Amniotic epithelial cell (primary cell): ENCODE measurements around the gene OTX2.

Source experiments
- DNase-seq: peaks from one replicate; pipeline ENCODE4 v3.0.0-alpha.2; 2010; ENCODE audit warnings: low read depth

OTX2 gene

DNA sequence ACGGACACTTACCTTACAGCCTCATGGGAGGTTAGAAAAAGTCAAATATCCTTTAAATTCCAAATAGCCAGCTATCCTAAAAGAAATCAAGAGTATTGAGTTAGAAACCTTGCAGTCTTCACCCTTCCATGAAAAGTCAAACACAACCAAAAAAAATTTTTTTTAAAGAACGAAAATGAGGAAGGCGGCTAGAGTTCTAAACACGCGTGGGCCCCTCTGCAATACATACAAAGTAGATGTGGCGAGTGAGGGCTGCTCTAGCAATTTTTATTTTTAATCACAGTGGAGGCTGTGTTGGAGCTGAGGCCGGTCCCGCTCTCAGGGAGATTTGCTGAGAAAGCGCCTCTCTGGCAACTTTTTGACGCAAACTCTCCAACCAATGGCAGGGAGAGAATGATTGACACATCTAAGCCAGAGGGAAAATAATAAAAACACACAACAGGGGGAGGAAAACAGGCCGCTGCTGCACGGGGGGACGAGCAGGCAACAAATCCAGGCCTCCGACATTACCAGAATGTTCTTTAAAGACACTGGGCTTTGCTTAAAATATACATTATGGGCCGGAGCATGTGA, at the start of gene OTX2:
Gene OTX2, minus strand, starts transcription at position 333 of the 573 bp plus-strand sequence. CDS start 5,023 bp downstream, outside the sequence.
- no peak for DNase-seq

DNA sequence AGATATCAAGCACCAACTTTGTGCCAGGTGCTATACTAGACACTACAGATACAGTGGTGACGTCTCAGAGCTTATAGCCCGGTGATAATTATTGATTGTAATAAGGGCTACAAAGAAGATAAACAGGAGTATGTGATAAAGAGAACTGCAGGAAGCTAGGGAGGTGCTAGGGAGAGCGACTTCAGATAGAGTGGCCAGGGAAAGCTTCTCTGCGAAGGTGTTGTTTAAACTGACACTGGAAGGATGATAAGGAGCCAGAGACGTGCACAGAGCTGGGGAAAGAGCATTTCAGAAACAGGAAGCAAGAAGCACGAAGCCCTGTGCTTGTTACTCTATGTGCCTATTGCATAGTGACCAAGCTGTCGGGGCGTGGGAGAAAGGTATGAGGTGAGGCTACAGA, 48.1 kb upstream of the OTX2 start:
- DNase-seq: no peak

DNA sequence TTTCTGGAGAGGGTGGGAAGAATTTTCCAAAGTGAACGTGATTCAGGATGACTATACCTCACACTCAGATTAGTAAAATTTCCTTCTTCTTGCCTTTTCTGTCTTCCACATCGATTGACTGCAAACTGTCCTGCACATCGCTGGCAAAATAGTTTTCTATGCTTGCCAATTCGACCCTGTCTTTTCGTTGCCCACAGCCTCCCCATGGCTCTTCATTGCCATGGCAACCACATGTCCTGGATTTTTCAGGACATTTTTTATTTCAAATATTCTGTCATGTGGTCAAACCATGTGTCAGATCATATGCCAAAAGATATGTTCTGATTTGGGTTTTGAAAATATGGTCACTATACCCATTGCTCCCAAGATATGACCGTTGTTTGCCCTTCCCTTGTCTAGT, 46.9 kb upstream of the OTX2 start:
- no peak for DNase-seq

GRCh38 chr14:56855891-56856461, 45.7 kb upstream of the OTX2 start:
- DNase-seq: no peak

- DNase-seq: no peak
Measured at GRCh38 chr14:56854325-56854724, 44.0 kb upstream of the OTX2 start.

GRCh38 chr14:56846970-56847930, 37.0 kb upstream of the OTX2 start:
- no peak for DNase-seq

- no peak for DNase-seq
Measured at GRCh38 chr14:56844406-56845002, 34.2 kb upstream of the OTX2 start.

DNA sequence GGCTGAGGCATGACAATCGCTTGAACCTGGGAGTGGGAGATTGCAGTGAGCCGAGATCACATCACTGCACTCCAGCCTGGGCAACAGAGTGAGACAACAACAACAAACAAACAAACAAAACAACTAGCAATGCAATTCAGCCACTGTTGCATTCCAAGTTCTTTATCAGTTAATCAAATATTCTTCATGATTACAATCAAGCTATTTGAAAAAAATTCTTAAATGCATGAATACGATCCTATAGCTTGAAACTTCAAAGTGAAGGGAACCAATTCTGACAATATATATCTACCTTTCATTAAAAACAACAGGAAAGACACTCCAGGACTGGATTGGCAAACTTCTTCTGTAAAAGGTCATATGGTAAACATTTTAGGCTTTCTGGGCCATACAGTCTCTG, 31.3 kb upstream of the OTX2 start:
- no peak for DNase-seq

DNA sequence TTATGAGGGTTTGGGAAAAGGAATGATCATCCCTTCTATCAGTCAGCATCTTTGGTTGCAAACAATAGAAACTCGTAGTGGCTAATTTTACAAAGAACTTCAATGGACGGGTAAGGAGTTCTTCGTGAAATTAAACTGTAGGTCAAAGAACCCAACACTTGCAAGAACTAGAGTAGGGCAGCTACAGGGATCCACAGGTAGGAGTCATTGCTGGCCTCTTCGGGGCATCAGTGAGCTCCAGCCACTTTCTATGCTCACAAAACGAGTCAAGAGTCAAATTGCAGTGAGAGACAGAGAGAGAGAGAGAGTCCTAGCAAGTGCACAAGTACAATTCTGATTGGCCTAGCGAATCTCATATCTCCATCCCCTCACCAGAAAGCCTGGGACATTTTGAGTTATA, 29.9 kb upstream of the OTX2 start:
- DNase-seq: no peak

GRCh38 chr14:56829151-56829550, 18.9 kb upstream of the OTX2 start:
- DNase-seq: no peak

GRCh38 chr14:56826214-56826613, 15.9 kb upstream of the OTX2 start:
- no peak for DNase-seq

- DNase-seq: no peak
Measured at GRCh38 chr14:56821805-56822610, 11.7 kb upstream of the OTX2 start.

DNA sequence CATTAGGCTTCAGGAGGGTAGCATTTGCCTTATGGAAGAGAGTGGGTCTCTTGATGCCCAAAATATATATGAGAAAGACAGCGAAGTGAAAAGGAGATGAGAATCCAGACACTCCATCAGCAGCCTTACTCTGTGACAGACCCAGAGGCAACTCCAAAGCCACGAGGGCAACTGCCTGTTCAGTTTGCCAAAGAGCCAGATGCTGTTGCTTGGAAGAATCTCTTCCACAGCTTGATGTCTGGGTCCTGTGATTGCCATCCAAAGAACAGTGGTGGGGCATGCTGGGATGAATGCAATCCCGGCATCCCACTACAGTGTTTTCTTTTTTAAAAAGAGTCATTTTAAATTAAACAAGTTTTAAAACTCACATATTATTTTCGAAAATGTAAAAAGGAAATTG, 10.9 kb upstream of the OTX2 start:
- DNase-seq: no peak

DNA sequence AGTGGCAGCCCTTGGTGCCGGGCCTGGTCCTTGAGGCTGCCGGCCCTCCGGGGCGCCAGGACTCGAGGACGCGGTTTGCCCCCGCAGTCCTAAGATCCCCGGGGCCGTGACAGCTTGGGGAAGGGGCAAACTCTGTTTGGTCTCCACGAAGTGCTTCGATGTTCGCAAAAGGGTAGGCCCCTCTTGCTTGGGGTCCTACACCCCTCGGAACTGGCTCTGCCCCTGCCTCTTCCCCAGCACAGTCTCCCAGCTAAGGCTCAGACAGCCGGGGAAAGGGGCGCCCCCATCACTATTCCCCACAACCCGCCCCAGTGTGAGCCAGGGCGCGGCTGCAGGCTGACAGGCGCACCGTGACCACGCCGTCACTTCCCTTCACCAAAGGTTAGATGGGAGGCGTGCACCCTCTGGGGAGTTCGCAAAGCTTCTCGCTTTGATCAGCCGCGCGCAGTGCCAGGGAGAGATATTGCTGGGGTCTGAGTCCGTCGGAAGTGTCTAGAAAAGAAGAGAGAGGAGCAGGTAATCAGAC, 7.2 kb upstream of the OTX2 start:
- no peak for DNase-seq

GRCh38 chr14:56816574-56817391, 6.5 kb upstream of the OTX2 start:
- DNase-seq: no peak

GRCh38 chr14:56815745-56816144, 5.5 kb upstream of the OTX2 start:
- no peak for DNase-seq

- DNase-seq: no peak
Measured at GRCh38 chr14:56814969-56815700, 4.9 kb upstream of the OTX2 start.

DNA sequence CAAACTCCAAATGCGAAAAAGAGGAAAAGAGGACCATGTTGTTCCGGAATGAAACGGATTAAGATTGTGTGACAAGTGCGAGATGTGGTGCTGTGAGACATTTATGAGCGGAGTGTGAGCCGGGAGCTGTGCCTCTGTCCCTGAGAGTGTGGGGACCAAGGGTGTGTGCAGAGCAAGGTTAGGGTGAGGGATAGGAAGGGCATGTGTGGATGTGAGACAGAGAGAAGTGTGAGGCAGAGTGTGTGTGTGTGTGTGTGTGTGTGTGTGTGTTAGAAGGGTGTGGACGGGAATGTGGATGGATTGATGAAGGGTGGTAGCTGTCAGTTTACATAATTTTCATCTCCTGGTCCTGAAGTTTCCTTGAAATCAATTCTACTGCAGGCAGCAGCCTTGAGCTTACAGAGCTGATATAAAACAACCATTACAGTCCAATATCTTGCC, 4.3 kb upstream of the OTX2 start:
- no peak for DNase-seq

- DNase-seq: no peak
Measured at GRCh38 chr14:56813143-56813551, 2.9 kb upstream of the OTX2 start.
